GM21526 (cell line): ENCODE results near the gene THBS1.

Experiments
- ATAC-seq: cut with Tn5 transposase; IDR thresholded peaks from one replicate; pipeline ENCODE4 v1.9.1; 2021; ENCODE audit warnings: moderate library complexity; ENCODE audit not compliant: unreplicated experiment, low FRiP score

The THBS1 gene

DNA sequence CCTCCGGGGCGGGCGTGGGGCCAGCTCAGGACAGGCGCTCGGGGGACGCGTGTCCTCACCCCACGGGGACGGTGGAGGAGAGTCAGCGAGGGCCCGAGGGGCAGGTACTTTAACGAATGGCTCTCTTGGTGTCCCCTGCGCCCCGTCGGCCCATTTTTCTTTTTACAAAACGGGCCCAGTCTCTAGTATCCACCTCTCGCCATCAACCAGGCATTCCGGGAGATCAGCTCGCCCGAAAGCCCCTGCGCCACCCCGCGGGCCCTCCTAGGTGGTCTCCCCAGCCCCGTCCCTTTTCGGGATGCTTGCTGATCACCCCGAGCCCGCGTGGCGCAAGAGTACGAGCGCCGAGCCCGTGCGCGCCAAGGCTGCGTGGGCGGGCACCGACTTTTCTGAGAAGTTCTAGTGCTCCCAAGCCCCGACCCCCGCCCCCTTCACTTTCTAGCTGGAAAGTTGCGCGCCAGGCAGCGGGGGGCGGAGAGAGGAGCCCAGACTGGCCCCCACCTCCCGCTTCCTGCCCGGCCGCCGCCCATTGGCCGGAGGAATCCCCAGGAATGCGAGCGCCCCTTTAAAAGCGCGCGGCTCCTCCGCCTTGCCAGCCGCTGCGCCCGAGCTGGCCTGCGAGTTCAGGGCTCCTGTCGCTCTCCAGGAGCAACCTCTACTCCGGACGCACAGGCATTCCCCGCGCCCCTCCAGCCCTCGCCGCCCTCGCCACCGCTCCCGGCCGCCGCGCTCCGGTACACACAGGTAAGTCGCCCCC, at the start of gene THBS1:
Gene THBS1 (plus strand): TSS at position 595 of the 757 bp plus-strand sequence. CDS start 779 bp downstream, outside the sequence.
- ATAC-seq: peak; percentile 24

DNA sequence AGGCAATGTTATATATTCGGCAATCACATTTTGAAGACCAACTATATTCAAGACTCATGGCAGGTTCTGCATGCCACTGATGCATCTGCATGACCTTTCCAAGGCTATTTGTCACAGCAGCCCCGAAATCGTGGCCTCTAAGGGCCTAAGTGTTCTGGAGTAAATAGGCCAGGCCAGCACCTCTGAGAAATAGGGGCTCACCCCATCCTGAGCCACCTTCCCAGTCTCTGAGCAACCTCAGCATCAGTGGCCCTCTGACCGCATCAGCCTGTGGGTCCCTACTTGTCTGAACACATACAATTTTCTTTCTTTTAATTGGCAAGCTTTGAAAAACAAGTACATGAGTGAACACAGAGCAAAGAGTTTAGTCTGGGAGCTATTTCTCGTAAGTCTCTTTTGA, 45.9 kb upstream of the THBS1 start:
- no peak for ATAC-seq

DNA sequence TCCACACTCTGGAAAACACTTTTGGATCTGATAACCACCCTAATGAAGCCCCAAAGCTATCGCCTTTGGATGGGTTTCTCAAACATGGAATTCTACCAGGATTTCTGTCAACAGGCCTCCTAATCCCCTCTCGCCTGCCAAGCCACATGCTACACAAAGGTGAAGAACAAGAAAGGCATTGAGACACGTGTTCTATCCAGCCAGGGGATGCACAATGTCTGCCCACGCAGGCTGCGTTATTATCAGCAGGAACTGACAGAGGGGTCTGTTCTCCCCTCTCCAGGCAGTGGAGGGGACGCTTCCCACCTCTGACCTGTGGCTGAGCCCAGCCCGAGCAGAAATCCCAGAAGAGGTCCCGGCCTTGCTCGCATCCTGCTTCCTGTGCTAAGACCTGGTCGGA, 45.4 kb upstream of the THBS1 start:
- no peak for ATAC-seq

DNA sequence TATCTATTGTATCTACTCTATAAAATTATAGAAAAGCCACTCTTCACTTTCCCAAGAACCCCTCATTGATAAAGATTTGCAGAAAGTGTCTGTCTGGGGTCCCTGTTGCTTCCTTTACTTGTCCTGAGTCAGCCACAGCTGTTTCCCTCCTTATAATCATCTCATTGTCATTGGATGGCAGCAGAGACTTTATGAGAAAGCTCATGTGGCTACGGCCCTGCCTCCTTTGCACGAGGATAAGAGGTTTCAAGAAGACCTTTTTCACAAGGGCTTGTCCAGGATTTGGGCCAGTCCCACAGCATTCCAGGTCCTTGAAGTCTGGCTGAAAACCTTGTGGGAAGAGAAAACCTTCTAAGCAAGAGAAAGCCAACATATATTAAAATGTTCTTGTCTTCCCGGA, 41.9 kb upstream of the THBS1 start:
- no peak for ATAC-seq

DNA sequence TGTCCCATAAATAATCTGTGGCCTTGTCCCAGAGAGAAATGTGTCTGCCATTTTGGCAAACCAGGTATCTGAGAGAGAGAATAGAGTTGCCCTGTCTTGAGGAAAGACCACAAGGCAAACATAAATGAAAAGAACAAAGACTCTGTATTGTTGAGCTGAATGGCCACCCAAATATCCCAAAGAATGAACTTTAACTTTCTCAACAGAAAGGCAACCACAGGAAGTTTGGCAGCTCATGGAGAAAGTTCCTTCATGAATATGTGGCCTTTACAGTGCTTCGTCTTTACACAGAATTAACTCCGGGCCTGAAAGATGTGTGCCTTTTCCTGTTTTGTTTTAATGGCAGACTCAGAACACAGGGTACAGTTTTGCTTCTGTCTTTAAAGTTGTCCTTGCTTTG, 41.4 kb upstream of the THBS1 start:
- no peak for ATAC-seq

DNA sequence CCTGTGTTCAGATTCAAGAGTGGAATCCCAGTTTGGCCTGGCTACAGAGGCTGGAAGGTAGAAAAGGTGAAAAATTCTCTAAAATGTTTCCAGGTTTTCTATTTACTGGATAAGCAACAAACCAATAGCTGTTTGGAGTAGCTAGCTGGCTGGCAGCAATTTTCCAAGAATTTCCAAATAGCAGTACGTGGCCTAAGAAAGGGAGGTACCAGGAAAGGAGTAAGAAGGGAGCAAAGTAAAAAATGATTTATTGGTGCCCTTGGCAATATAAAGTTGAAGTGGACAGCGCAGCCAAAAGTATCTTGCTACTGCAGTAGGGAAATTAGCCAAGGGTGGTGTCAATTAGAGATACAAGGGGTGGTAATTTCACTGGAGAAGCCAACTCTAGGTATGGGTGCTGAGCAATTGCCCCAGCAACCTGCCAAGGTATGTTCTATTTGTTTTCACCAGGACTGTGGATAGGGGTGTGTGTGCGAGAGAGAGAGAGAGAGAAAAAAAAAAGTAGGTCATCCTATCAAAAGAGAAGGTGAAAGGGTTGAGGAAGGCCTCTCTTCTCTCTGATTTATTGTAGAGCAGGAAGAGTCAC, 40.8 kb upstream of the THBS1 start:
- no peak for ATAC-seq

DNA sequence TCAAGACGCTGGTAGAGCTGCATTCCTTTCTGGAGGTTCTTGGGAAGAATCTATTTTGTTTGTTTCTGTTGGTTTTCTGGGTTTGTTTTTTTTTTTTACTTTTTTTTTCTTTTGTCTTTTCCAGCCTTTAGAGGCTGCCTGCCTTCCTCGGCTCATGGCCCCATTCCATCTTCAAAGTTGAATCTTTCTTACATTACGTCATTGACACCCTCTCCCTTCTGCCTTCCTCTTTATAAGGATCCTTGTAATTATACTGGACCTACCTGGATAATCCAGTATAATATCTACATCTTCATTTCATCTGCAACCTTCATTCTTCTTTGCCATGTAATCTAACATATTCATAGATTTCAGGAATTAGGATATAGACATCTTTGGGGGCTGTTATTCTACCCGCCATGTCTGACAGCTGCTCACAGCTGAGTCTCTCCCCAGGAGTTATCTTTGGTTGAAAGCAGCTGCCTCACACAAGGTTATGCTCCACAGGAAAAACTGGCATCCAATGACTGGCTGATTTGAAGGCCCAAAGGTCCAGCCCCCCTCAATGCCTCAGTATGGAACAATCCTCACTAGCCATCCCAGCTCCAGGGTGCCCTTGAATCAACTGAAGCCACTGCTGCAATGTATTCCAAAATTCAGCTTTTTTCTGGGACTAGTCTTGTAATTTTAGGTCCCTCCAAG, 38.4 kb upstream of the THBS1 start:
- no peak for ATAC-seq

DNA sequence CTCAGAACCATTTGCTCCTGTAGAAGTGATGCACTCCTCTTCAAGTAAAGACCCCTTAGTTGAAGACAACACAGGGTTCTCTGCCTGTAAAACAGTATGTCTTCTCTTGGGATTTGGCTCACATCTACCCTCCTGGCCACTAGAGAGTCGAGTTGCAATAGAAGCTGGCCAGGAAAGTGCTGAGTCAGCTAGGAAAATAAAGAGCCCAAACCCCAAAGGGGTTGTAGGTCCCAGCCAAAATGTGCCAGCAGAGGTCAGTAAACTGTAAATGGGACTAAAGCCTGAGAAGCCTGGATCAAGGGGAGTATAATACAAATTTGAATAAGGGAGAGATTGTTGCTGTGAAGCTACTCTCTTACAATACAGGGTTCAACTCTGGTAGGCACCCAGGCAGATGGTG, 37.2 kb upstream of the THBS1 start:
- no peak for ATAC-seq

DNA sequence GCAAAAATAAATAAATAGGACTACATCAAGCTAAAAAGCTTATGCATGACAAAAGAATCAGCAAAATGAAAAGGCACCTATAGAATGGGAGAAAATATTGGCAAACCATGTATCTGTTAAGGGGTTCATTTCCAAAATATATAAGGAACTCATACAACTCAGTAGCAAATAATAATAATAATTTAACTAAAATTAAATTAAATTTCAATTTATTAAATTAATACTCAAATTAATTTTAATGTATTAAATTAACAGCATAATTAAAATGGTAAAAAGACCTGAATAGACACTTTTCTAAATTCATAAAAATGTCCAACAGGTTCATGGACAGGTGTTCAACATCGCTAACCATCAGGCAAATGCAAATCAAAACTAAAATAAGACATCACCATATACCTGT, 34.0 kb upstream of the THBS1 start:
- no peak for ATAC-seq

DNA sequence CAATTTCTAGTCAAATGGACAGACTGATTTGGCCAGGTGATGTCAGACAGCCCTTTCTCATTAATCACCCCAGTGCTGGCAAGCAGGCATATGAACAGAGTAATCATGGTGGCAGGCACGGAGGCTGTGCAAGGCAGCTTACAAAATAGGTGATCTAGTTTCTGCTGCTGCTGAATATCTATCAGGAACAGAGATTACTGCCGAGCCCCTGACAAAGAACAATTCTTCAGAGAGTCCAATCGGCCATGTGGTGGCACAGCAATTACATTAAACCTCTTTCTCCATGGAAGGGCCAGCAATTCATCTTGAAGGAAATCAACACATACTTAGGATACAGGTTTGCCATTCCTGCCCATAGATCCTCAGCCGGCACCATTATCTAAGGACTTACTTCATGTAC, 32.3 kb upstream of the THBS1 start:
- no peak for ATAC-seq

DNA sequence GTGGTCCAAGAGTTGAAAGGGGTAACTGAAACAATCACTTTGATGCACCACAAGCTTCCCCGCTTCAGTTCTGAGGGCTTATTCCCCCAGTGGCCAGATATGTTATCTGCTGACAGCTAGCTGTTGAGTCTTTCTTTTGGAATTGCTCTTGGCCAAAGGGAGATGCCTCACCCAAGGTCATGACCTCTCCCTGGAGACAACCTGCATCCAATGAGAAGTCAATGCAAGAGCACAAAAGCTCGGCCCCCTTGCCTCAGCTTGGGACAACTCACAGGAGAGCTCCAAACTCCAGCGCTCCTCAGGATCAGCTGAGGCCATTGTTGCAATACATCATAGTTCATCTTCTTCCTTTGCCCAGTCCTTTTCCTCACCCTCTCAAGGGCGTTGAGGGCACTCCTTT, 31.0 kb upstream of the THBS1 start:
- ATAC-seq: no peak

DNA sequence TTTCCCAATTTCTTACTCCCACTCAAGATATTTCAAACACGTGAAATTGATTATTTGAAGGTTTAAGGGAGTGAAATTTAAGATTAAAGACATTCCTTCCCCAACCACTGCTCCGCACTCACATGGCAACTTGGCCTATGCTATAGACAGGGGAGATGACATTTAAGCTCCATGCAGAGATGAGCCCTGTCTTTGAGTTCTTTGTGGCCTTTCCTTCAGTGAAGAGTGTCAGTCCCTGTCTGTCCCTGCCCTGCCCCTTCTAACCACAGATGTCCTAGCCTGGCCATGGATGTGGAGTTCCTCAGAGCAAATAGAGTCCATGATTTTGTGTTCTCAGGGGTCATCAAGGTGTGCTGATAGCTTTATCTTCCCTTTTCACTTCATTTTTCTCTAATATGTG, 29.4 kb upstream of the THBS1 start:
- no peak for ATAC-seq

DNA sequence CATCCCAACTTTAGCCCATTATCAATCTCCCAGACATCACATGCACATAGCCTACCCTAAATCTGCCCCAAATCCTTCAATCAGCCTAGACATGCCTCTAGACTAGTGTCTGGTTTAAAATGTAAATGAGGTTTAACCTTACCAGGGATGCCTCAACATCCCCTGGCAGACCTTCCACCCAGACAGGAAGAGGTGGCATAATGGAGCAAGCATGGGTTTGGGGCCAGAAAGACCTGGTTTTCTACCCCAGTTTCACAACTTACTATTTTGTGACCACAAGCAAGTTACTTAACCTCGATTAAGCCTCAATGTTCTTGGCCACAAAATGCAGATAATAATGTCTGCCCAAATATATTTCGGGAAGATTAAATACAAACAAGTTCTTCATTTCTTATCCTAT, 28.3 kb upstream of the THBS1 start:
- no peak for ATAC-seq

DNA sequence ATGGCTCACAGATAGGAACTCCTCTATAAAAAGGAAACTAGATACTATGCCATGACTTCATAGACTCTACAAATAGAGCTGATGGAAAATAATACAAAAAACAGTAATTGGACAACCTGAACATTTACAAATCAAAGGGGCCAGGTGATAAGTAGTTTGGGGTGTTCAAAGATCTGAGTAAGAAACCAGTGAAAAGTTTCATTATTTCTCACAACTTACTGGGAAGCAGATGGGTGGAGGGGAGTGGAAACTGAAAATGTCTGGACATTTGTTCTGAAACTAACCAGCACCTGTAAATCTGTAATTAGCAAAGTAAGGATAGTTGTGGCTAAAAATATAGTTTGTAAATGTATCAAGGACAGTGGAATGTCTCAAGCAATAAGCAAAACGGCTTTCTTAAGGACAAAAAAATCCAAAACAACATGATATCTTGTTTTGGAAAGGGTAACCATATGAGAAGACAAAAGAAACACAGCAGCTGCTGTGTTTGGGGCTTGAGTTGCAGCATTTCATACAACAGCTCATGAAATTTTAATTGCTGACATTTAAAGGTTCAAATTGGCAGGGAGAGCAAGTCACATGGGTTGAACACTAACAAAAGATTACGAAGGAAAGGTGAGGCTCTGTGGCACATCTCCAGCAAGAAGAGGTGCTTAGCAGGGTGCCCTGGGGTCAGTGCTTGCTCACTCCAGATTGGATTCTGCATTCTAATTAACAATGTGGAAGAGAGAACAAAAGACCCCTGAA, 26.8 kb upstream of the THBS1 start:
- peak; percentile 56 for ATAC-seq

DNA sequence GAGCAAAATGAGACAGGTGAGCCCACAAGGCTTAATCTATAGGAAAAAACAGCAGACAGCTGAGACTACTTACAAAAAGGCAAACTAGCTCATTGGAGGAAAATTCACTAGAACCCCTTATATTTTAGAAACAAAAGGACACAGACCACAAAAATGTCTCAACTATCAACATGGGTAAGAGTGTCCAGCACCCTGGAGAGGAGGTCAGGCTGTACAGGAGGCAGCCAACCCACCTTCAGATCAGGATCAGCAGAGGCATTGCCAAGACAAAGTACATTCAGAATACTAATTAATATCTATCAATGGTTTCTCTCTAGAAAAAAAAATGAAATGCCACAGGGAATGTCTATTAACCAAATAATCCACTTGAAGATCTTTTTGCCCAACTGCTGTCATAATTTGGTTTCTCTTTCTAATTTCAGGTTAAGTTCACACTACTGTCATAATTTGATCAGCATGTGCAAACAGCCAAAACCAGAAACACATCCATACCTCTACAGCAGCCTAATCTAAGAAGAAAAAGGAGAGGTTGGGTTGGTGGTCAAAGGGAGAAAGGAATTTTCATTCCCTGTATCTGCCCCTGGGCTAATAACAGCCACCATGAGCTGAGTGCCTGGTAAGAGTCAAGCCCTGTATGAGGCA, 26.0 kb upstream of the THBS1 start:
- ATAC-seq: no peak

DNA sequence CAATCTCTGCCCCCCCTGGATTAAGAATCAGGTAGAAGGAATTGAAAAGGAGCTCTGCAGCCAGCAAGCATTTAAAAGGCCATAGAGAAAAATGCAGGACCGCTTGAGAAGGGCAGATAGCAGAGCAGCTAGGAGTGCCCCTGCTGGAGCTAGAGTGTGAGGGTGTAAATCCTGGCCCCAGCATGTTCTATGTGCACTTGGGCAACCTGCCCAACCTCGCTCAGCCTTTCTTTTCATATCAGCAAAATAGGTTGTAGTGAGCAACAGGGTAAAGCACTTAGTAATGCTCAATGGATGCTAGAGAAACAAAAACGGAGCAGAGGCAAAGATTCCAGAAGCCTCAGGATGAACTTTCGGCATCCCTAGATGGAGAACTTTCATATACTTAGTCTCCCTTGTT, 25.0 kb upstream of the THBS1 start:
- ATAC-seq: no peak

DNA sequence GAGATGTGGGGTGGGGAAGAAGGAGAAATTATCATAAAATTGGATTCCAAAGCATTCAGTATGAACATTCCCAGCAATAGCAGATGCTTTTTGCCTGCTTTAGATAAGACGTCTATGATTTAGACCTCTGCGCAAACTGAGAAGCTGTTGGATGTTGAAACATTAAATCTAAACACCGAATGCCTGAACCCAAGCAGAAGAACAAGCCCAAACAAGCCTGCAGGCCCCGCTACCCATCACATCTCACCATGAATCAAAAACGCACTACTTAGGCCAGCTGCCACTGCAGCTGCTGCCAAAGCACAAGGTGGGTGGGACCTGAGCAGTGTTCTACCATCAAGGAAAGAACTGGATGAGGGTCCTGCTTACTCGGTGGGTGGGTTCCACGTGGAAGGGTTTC, 24.4 kb upstream of the THBS1 start:
- ATAC-seq: no peak

DNA sequence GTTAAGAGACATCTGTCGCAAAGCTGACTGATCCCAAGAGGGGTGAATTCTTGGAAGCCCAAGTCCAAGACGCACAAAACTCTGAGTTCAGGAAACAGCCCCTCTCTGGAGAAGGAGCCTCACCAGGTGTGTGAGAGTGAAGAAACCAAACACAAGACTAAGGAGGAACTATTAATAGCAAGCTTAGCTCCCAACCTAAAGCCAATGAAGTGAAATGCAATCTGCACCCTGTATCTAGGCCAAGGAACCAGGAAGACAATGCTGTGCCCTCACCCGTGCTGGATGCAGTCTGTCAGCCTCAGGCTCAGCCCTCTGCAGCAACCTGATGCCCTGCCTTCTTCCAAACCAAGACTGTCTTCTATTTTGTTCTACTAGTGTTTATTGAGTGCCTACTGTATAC, 22.5 kb upstream of the THBS1 start:
- no peak for ATAC-seq

DNA sequence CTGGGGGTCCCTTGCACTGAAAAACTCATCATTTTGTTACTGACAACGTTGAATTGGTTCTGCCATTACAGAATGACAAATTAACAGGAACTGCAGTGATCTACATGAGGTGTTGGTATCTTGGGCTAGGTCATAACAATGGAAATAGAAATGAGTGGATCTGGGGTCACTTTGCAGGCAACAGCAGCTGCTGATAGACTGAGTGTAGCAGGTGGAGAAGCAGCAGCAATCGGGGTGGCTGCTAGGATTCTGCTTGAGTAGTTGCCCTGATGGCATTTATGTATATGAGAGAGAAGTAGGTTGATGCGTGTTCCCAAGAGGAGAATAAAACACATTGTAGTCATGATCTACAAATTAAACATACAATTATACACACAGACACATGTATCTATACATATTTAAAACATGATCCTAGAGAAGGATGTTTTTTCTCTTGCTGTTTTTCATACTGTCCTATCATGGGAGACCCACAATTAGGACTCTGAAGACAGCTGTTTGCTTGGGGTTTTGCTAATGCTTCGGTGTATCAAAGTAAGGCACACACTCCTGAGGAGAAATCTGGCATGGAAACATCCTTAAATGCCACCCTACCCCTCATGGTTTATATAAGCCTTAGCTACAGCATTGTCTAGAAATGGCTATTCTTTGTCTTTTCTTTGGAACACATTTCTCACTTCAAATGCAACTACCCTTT, 15.8 kb upstream of the THBS1 start:
- no peak for ATAC-seq

DNA sequence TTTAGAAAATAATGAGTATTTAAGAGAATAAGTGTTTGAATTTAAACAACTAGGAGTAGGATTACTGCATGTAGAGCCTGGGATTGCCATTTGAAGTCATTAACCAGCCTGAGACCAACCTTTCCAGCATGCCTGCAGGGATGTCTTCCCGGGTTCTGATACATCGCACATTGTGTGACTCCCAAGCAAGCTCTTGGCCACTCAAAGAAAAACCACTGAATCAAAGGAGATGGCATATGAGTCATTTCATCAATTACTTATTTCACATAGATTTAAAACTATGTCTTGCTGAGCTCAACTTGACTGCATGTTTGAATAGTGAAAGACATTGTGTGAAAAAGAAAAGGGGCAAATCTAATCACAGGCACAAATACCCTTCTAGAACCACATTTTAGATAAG, 15.0 kb upstream of the THBS1 start:
- ATAC-seq: no peak
